ENCODE measurements around the gene SLC6A5. TPM values are rescaled to one million over a fixed set of nuclear protein-coding genes. Genes with fewer than 3 reads are reported as not detected.
"Not testable (repeated sequence)": the region's sequence is repeated elsewhere in the genome, so short reads cannot be mapped to it uniquely, and the experiment has no call there.

Gene SLC6A5
- total RNA-seq: not detected

DNA sequence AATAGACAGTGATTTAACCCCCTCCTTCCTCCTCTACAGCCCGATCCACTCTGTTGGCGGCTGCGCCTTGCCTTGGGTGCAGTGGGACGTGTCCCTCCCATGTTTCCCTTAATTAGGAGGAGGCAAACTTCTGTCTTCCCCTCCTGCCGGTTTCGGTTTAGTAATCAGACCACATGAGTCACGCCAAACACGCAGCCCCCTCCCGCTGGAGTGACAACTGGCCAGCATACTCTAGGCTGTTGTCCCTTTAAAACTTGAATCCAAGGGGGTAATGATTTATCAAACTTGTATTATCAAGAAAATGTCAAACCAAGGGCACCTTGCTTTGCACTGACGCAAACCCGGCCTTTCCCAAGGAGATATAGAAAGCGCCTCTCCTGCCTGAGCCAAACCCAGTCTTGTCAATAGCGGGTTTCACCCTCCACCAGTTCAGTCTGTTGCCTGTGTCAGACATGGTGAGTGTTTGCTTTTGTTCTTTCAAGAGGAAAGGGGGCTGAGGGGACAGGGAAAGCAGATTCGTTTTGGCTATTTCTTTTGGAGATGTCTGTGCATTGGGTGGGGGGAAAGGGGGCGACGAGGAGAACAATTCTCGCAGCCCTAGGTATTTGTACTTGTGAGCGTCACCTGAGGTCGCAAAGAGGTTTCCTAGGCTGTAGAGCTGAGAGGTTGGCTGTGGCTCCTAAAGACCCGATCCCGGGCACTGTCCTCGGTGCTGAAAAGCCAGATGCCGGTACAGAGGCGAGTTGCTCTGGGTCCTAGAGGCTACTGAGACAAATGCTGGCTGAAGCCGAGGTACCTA lies at the start of gene SLC6A5:
SLC6A5 (plus strand) TSS at position 388 of the 799 bp plus-strand sequence; CDS start at position 453, 65 bp downstream.
- Histone ChIP-seq H3K4me3 (no peak within 1 kb of the TSS), H3K4me1 (peaks cover 0 to 23% (median 3%) of the 10 kb centered on the region in 3 donors), H3K27ac (no peak within 1 kb of the TSS), H3K9me3 (no peaks in the 10 kb centered on the region), H3K27me3 (peaks cover 24 to 100% (median 43%) of the 10 kb centered on the region in 4 donors), H3K36me3 (no peaks in the 10 kb centered on the region)
- no peak for TF ChIP-seq POLR2A (IDR thresholded peaks at IDR 0.05)
- TF ChIP-seq, protein P1, sequence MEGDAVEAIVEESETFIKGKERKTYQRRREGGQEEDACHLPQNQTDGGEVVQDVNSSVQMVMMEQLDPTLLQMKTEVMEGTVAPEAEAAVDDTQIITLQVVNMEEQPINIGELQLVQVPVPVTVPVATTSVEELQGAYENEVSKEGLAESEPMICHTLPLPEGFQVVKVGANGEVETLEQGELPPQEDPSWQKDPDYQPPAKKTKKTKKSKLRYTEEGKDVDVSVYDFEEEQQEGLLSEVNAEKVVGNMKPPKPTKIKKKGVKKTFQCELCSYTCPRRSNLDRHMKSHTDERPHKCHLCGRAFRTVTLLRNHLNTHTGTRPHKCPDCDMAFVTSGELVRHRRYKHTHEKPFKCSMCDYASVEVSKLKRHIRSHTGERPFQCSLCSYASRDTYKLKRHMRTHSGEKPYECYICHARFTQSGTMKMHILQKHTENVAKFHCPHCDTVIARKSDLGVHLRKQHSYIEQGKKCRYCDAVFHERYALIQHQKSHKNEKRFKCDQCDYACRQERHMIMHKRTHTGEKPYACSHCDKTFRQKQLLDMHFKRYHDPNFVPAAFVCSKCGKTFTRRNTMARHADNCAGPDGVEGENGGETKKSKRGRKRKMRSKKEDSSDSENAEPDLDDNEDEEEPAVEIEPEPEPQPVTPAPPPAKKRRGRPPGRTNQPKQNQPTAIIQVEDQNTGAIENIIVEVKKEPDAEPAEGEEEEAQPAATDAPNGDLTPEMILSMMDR (IDR thresholded peaks at IDR 0.05): no peak
- intact Hi-C loops (cut with DNase I): no loop called here
- WGBS, 2 donors: 11 to 12% methylated on average over 20 to 22 of the region's 25 CpGs
- DNase-seq: no peak

- TF ChIP-seq, protein P1 (IDR thresholded peaks at IDR 0.05): no peak
- no peak for TF ChIP-seq POLR2A (IDR thresholded peaks at IDR 0.05)
- DNase-seq: no peak
- 42 to 45% methylated on average over 2 of the region's 2 CpGs for WGBS, 2 donors
- intact Hi-C loops (cut with DNase I): no loop called here
- peaks cover 0 to 9% (median 0%) of the 10 kb centered on the region in 3 donors for H3K9me3 ChIP-seq
- no peaks in the 10 kb centered on the region for H3K4me1 ChIP-seq
- no peaks in the 10 kb centered on the region for H3K36me3 ChIP-seq
- no peak overlapping the region for H3K4me3 ChIP-seq
- H3K27ac ChIP-seq: no peak overlapping the region
- peaks cover 0 to 54% (median 0%) of the 10 kb centered on the region in 4 donors for H3K27me3 ChIP-seq
These were observed 48.3 kb upstream of the SLC6A5 start for GRCh38 chr11:20551096-20551495.

DNA sequence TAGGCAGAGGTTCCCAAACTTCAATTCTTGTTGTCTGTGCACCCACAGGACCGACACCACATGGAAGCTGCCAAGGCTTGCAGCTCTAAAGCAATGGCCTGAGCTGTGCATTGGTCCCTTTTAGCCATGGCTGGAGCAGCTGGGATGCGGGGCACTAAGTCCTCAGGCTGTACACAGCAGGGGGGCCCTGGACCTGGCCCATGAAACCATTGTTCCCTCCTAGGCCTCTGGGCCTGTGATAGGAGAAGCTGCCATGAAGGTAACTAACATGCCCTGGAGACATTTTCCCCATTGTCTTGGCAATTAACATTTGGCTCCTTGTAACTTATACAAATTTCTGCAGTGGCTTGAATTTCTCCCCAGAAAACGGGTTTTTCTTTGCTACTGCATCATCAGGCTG lies 43.6 kb upstream of the SLC6A5 start:
- peaks cover 0 to 59% (median 0%) of the 10 kb centered on the region in 4 donors for H3K27me3 ChIP-seq
- H3K27ac ChIP-seq: no peak overlapping the region
- no peak for TF ChIP-seq POLR2A (IDR thresholded peaks at IDR 0.05)
- TF ChIP-seq, protein P1 (IDR thresholded peaks at IDR 0.05): no peak
- peaks cover 0 to 9% (median 0%) of the 10 kb centered on the region in 3 donors for H3K9me3 ChIP-seq
- no peaks in the 10 kb centered on the region for H3K36me3 ChIP-seq
- H3K4me1 ChIP-seq: no peaks in the 10 kb centered on the region
- WGBS, 2 donors: 29 to 56% methylated on average over 1 to 2 of the region's 3 CpGs
- H3K4me3 ChIP-seq: no peak overlapping the region
- DNase-seq: no peak
- intact Hi-C loops (cut with DNase I): no loop called here

DNA sequence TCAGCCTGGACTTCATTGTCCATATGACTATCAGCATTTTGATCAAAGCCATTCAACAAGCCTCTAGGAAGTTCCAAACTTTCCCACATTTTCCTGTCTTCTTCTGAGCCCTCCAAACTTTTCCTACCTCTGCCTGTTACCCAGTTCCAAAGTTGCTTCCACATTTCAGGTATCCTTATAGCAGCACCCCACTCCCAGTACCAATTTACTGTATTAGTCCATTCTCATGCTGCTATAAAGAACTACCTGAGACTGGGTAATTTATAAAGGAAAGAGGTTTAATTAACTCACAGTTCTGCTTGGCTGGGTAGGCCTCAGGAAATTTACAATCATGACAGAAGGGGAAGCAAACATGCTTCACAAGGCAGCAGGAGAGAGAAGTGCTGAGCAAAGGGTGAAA lies 43.0 kb upstream of the SLC6A5 start:
- H3K9me3 ChIP-seq; H3K27ac ChIP-seq; DNase-seq; H3K4me3 ChIP-seq; intact Hi-C loops (cut with DNase I); H3K36me3 ChIP-seq; H3K4me1 ChIP-seq: not testable (repeated sequence)
- H3K27me3 ChIP-seq: peaks cover 0 to 59% (median 0%) of the 10 kb centered on the region in 4 donors

- 78% methylated on average over 4 of the region's 4 CpGs for WGBS, 2 donors
- no peak overlapping the region for H3K4me3 ChIP-seq
- no peak for DNase-seq
- intact Hi-C loops (cut with DNase I): no loop called here
- H3K9me3 ChIP-seq: peaks cover 0 to 9% (median 0%) of the 10 kb centered on the region in 3 donors
- H3K4me1 ChIP-seq: no peaks in the 10 kb centered on the region
- no peaks in the 10 kb centered on the region for H3K36me3 ChIP-seq
- H3K27ac ChIP-seq: no peak overlapping the region
- TF ChIP-seq, protein P1 (IDR thresholded peaks at IDR 0.05): no peak
- TF ChIP-seq POLR2A (IDR thresholded peaks at IDR 0.05): no peak
- H3K27me3 ChIP-seq: peaks cover 0 to 55% (median 0%) of the 10 kb centered on the region in 4 donors
These were observed 40.7 kb upstream of the SLC6A5 start for GRCh38 chr11:20558741-20559140.
